SK-N-SH (cell line): ENCODE measurements around the gene B3GALT4.

Experiments
- CTCF ChIP-seq: fragments of 200-600 bp; sonication (generic); IDR thresholded peaks from 2 replicates; pipeline ENCODE4 v1.6.1; 2017; ENCODE audit warnings: antibody characterized with exemption, mild to moderate bottlenecking, moderate library complexity
- EZH2phosphoT487 ChIP-seq: fragments of 200-600 bp; sonication (generic); IDR thresholded peaks from 2 replicates; pipeline ENCODE4 v1.6.1; 2017; ENCODE audit warnings: low read depth, mixed run types, mild to moderate bottlenecking, antibody characterized with exemption, moderate library complexity, borderline replicate concordance
- GATA2 ChIP-seq: sonication (generic); formaldehyde crosslinking; IDR thresholded peaks from 2 replicates; pipeline ENCODE4 v1.5.0; 2020; ENCODE audit warnings: mild to moderate bottlenecking, missing genetic modification reagents
- JUND ChIP-seq: IDR thresholded peaks from 2 replicates; pipeline ENCODE4 v1.4.0; 2012
- MAX ChIP-seq: IDR thresholded peaks from 2 replicates; pipeline ENCODE4 v1.4.0; 2012; ENCODE audit warnings: low read depth
- NRF1 ChIP-seq: IDR thresholded peaks from 2 replicates; pipeline ENCODE4 v1.6.1; 2012; ENCODE audit warnings: low read depth, mild to moderate bottlenecking, low read length
- PBX3 ChIP-seq: IDR thresholded peaks from 2 replicates; pipeline ENCODE4; 2012
- POLR2AphosphoS5 ChIP-seq: IDR thresholded peaks from 2 replicates; pipeline ENCODE4 v1.6.1; 2012; ENCODE audit warnings: low read depth, low read length
- REST ChIP-seq: IDR thresholded peaks from 2 replicates; pipeline ENCODE4 v1.6.1; 2012; ENCODE audit warnings: mild to moderate bottlenecking, low read depth, low read length, moderate library complexity
- SMC3 ChIP-seq: IDR thresholded peaks from 2 replicates; pipeline ENCODE4 v1.6.1; 2012; ENCODE audit warnings: low read depth, low read length, improper control_type of control experiment
- TAF1 ChIP-seq: IDR thresholded peaks from 2 replicates; pipeline ENCODE4 v1.6.1; 2012; ENCODE audit warnings: low read depth, mild to moderate bottlenecking, low read length, moderate library complexity, borderline replicate concordance
- TCF12 ChIP-seq: IDR thresholded peaks from 2 replicates; pipeline ENCODE4 v1.4.0; 2012
- USF2 ChIP-seq: fragments of 150-350 bp; IDR thresholded peaks from 2 replicates; pipeline ENCODE4 v1.6.1; 2017; ENCODE audit warnings: antibody characterized with exemption, low read length, low read depth, borderline replicate concordance

GRCh38 chr6:33288921-33289783 lies 12.2 kb downstream of the B3GALT4 start, which contains the start of the genes PFDN6 and WDR46:
- TF ChIP-seq CTCF (no peak), SMC3 (no peak), EZH2phosphoT487 (no peak), POLR2AphosphoS5 (peak; percentile 78), USF2 (no peak), GATA2 (CRISPR knock-in tag) (no peak), MAX (peak; percentile 98), NRF1 (no peak), JUND (no peak), REST (0 out of 2 replicates have a peak, but pooled peaks have one; percentile 14), TCF12 (0 out of 2 replicates have a peak, but pooled peaks have one; percentile 30), PBX3 (no peak), TAF1 (peak; percentile 57; the same call in 1 of the 2 replicates)
